SU-DHL-6 (cell line): ENCODE measurements around the gene GRAMD1A.
"Not testable (repeated sequence)": the region's sequence is repeated elsewhere in the genome, so short reads cannot be mapped to it uniquely, and the experiment has no call there.

Experiments
- CTCF ChIP-seq: fragments of 200-600 bp; sonication (generic); IDR thresholded peaks from one replicate; pipeline ENCODE4 v1.5.1; 2017; ENCODE audit warnings: antibody characterized with exemption, mild to moderate bottlenecking, low read length, moderate library complexity; ENCODE audit not compliant: insufficient read depth, poor library complexity, severe bottlenecking
- EZH2phosphoT487 ChIP-seq: fragments of 200-600 bp; sonication (generic), shearing (Covaris generic); conservative IDR thresholded peaks from 2 replicates; pipeline ENCODE4 v1.6.1; 2018; ENCODE audit warnings: mild to moderate bottlenecking, antibody characterized with exemption, low read length, moderate library complexity, mixed read lengths

GRCh38 chr19:35007427-35007826 lies 7.3 kb downstream of the GRAMD1A start:
- not testable (repeated sequence) for TF ChIP-seq CTCF, EZH2phosphoT487
